Activated naive CD4-positive, alpha-beta T cell treated with anti-CD3 and anti-CD28 coated beads, Interleukin-2, amount 10 ng/mL, durations not matched to agents 7 days and 5 days (primary cell): ENCODE data around the gene CDC42BPA.

ENCODE experiments used
- CTCF ChIA-PET: fragments of 350-600 bp; sonication (Branson Sonifier 250); formaldehyde crosslinking; loops from one replicate; lab custom pipeline; 2021; ENCODE audit warnings: antibody characterized with exemption; lab: Charles Lee
- DNase-seq: peaks from one replicate; pipeline ENCODE4 v3.0.0-alpha.2; 2020
- H3K27ac Mint-ChIP-seq: one replicate; pipeline ENCODE4 v1.8.0; 2021; ENCODE audit warnings: mild to moderate bottlenecking, moderate library complexity, mixed read lengths
- H3K27me3 Mint-ChIP-seq: one replicate; pipeline ENCODE4 v1.8.0; 2021; ENCODE audit warnings: mild to moderate bottlenecking, mixed read lengths
- H3K36me3 Mint-ChIP-seq: one replicate; pipeline ENCODE4 v1.8.0; 2021; ENCODE audit warnings: mixed read lengths
- H3K4me1 Mint-ChIP-seq: one replicate; pipeline ENCODE4 v1.8.0; 2021; ENCODE audit warnings: mixed read lengths
- H3K4me3 Mint-ChIP-seq: one replicate; pipeline ENCODE4 v1.8.0; 2021; ENCODE audit warnings: mild to moderate bottlenecking, moderate library complexity, mixed read lengths
- H3K9me3 Mint-ChIP-seq: one replicate; pipeline ENCODE4 v1.8.0; 2021; ENCODE audit warnings: mixed read lengths

CDC42BPA gene

DNA sequence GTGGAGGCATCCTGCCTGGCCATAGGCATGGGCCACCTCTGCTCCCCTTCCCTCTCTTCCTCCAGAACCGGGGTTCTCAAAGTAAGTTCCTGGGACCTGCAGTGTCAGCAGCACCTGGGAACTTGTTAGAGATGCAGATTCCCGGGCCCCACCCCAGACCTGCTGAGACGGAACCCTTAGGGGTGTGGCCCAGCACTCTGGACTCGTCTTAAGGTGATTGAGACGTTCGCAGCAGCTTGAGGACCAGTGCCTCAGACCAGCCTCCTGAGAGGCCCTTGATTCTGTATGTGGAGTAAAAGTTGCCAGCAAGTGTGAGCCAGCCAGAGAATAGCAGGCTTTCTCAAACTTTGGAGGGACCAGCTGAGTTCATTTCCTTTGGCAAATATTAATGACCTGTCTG is 364.0 kb downstream of the CDC42BPA start:
- H3K4me3 Mint-ChIP-seq, result no peak overlapping the region
- H3K9me3 Mint-ChIP-seq, result peaks cover 26% of the 10 kb centered on the region
- CTCF ChIA-PET, result no interaction called here
- no peak for DNase-seq
- no peaks in the 10 kb centered on the region for H3K27me3 Mint-ChIP-seq
- no peaks in the 10 kb centered on the region for H3K4me1 Mint-ChIP-seq
- H3K36me3 Mint-ChIP-seq, result peaks cover 16% of the 10 kb centered on the region
- H3K27ac Mint-ChIP-seq, result no peak overlapping the region

DNA sequence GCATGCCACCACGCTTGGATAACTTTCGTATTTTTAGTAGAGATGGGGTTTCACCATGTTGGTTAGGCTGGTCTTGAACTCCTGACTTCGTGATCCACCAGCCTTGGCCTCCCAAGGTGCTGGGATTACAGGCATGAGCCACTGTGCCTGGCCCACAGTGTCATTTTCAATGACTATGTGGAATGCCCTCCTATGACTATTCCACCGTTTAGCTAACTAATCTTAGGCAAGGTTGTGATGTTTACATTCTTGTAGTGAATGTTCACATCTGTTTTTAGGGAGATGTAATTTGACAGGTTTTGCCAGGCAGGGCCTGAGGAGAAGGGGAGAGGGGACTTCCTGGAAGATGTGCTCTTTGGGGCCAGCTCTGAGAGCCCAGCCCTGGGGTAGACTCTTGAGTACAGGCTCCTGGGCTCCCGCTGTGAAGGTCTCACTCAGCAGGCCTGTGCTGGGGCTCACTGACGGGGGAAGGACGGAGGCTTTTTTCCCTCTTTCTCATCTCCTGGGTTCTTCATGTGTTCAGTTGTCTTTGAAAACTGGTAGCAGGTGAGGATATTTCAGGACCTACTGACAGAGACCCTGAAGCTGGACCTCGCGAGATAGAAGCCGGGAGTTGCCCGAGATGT is 365.0 kb downstream of the CDC42BPA start:
- H3K36me3 Mint-ChIP-seq, result peaks cover 14% of the 10 kb centered on the region

DNA sequence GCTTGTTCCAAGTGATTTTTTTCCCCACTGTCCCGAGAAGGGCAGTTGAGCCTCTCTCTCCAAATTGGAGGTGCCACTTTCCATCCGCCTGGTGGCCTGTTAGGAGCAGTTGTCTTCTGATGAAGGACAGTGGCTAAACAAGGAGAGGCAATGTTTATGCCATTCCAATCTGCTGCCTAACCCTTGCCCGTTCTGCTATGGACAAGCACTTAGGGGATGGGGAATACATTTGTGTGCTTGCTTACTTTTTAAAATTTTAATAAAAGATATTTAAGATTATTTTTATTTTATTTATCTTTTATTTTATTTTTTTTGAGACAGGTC is 366.2 kb downstream of the CDC42BPA start:
- Mint-ChIP-seq H3K9me3 (peaks cover 10% of the 10 kb centered on the region), H3K27me3 (no peaks in the 10 kb centered on the region), H3K4me3 (no peak overlapping the region), H3K27ac (no peak overlapping the region), H3K4me1 (no peaks in the 10 kb centered on the region), H3K36me3 (peaks cover 4% of the 10 kb centered on the region)
- no peak for DNase-seq
- CTCF ChIA-PET, result no interaction called here

More for the DNA sequence above, 365.0 kb downstream of the CDC42BPA start:
- Mint-ChIP-seq H3K27me3 (no peaks in the 10 kb centered on the region), H3K27ac (no peak overlapping the region), H3K4me3 (no peak overlapping the region), H3K4me1 (no peaks in the 10 kb centered on the region), H3K9me3 (peaks cover 19% of the 10 kb centered on the region)
- DNase-seq, result no peak
- CTCF ChIA-PET, result no interaction called here

DNA sequence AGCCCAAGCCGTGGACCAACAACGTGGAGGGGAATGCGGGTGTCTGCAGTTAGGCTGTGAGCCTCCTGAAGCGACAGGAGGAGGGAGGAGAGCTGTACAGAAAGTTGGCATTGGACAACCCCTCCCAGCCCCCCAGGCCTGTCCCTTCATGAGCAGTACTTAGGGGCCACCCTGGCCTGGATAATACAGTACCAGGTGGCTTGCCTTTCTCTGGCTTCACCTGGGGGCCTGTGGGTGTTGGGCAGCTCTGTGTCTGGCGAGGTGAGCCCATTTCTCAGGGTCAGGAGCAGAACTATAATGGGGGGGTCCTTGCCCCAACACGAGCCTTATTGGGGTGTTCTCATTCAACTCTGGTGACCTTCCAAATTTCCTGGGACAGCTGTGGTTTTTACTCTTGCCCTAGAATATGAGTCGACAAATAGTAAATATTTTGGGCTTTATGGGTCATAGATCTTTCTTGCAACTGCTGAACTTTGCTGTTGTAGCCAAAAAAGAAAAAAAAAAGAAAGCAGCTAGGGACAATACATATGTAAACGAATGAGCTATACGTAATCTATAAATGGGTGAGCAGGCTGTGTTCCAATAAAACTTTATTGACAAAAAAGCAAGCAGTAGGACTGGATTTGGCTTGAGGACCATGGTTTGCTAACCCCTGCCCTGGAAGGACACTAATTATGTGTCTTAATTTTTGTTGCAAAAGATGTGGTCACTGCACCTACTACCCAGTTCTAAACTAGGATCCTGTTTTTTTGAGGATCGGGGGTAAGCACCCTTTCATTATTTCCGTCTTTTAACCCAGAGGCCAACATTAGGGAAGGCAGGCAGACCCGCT is 366.8 kb downstream of the CDC42BPA start:
- Mint-ChIP-seq H3K27me3 (no peaks in the 10 kb centered on the region), H3K4me3 (no peak overlapping the region), H3K4me1 (no peaks in the 10 kb centered on the region), H3K9me3 (peaks cover 8% of the 10 kb centered on the region), H3K36me3 (peaks cover 2% of the 10 kb centered on the region), H3K27ac (no peak overlapping the region)
- DNase-seq, result no peak
- CTCF ChIA-PET, result no interaction called here

DNA sequence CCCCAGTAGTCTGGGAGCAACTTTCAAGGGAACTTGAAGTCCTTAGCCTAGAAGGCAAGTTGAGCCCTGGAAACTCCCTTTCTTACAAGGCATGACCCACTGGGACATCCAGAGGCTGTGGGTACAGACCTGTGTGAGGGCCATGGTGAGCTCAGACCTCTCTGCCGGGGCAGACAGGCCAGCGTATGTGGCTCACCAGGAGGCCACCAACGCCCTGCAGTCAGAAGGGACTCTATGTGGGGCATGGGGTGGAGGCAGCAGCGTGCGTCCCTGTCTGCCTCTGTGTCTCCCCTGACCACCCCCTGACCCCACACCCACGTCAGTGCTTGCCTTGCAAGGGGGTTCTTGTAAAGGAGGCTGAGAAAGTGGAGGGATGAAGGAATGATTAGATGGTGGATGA is 367.4 kb downstream of the CDC42BPA start:
- Mint-ChIP-seq H3K4me3 (no peak overlapping the region), H3K27ac (no peak overlapping the region), H3K9me3 (peaks cover 6% of the 10 kb centered on the region), H3K4me1 (no peaks in the 10 kb centered on the region), H3K36me3 (peaks cover 2% of the 10 kb centered on the region), H3K27me3 (no peaks in the 10 kb centered on the region)
- no peak for DNase-seq
- CTCF ChIA-PET, result no interaction called here

DNA sequence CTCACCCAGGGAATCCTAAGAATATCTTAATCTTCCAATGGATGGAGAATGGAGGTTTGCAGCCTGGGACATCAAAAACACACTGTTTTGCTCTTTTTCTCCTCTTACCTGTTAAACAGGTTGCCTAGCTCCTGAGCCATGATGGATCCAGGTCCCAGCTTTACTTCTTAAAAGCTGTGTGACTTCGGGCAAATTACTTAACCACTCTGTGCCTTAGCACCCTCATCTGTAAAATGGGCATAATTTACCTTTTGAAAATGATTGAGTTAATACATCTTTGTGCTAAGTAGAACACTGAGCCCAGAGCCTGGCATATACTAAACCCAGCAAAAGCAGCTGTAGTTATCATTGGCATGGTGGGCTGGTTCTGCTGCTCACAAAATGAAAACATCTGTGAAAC is 368.0 kb downstream of the CDC42BPA start:
- Mint-ChIP-seq H3K4me3 (no peak overlapping the region), H3K4me1 (no peaks in the 10 kb centered on the region), H3K36me3 (peaks cover 2% of the 10 kb centered on the region), H3K27me3 (no peaks in the 10 kb centered on the region), H3K27ac (no peak overlapping the region), H3K9me3 (peaks cover 4% of the 10 kb centered on the region)
- CTCF ChIA-PET, result no interaction called here
- DNase-seq, result no peak

DNA sequence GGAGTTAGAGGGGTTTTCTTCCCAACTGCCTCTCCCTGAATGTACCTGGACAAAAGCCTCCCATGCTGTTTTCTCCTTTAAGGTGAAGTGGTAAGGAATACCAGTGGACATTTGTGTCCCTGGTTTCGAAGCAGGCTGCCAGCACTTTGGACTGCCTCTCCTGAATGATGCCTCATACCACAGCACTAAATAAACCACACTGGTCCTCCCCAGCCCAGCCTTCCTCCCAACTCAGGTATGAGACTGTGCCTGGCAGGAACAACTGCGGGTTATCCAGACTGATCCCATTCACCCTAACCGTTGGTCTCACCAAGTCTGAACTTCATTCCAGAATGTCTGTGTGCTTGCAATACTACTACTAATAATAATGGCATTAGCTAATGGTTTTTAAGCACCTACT is 368.9 kb downstream of the CDC42BPA start:
- no peaks in the 10 kb centered on the region for H3K9me3 Mint-ChIP-seq
- H3K4me1 Mint-ChIP-seq, result no peaks in the 10 kb centered on the region

DNA sequence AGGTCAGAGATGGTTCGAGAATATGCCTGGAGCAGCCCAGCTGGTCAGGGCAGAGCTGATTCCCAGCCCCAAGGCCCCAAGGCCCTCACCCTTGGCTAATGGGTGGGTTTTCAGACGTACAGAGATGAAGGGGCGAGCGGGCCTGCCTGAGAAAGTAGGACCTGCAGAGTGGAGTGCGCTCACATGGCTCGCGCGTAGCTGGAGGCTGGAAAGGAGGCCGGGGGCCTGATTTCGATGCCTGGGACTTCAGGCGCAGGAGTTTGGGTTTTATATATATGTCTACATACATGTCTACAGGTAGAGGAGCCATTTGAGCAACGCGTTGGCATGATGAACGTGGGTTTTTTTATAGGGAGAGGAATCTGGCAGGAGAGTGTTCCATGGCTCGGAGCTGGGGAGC is 369.3 kb downstream of the CDC42BPA start:
- no peaks in the 10 kb centered on the region for H3K9me3 Mint-ChIP-seq
- no peaks in the 10 kb centered on the region for H3K4me1 Mint-ChIP-seq
- CTCF ChIA-PET, result no interaction called here

More for the DNA sequence above, 368.9 kb downstream of the CDC42BPA start:
- no peak for DNase-seq
- no peak overlapping the region for H3K27ac Mint-ChIP-seq
- CTCF ChIA-PET, result no interaction called here
- no peaks in the 10 kb centered on the region for H3K36me3 Mint-ChIP-seq
- no peaks in the 10 kb centered on the region for H3K27me3 Mint-ChIP-seq
- no peak overlapping the region for H3K4me3 Mint-ChIP-seq

DNA sequence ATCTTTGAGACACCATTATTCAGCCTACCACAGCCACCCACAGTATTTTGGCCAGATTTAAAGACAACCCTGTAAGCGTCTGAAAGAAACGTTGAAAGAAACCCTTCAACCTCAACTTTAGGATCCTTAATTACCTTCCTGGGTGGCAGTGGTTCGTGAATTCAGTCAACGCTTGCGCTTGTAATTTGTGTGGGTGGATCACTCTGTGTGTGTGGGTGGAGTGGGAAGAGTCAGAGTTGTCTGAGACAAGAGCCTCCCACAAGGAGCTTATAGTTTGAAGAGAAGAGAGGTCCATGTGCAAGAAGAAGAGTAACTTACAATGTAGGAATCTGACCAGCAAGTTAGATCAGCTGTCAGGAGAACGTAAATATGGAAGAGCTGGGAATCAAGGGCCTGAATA is 369.8 kb downstream of the CDC42BPA start:
- Mint-ChIP-seq H3K27me3 (no peaks in the 10 kb centered on the region), H3K27ac (no peak overlapping the region), H3K4me3 (no peak overlapping the region), H3K36me3 (no peaks in the 10 kb centered on the region), H3K4me1 (peaks cover 4% of the 10 kb centered on the region), H3K9me3 (no peaks in the 10 kb centered on the region)
- DNase-seq, result no peak
- CTCF ChIA-PET, result no interaction called here

More for the DNA sequence above, 369.3 kb downstream of the CDC42BPA start:
- no peaks in the 10 kb centered on the region for H3K27me3 Mint-ChIP-seq
- no peak overlapping the region for H3K27ac Mint-ChIP-seq
- no peak for DNase-seq
- H3K36me3 Mint-ChIP-seq, result no peaks in the 10 kb centered on the region
- H3K4me3 Mint-ChIP-seq, result no peak overlapping the region

DNA sequence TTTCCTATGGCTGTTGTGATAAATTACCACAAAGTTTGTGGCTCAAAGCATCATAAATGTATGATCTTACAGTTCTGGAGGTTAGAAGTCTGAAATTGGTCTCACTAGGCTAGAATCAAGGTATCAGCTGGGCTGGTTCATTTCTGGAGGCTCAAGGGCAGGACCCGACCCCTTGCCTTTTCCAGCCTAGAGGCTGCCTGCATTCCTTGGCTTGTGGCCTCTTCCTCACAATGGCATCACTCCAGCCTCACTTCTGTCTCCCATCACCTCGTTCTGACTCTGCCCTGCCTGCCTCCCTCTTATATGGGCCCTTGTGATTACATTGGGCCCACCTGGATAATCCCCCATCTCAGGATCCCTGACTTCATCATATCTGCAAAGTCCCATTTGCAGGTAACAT is 370.2 kb downstream of the CDC42BPA start:
- Mint-ChIP-seq H3K4me3 (no peak overlapping the region), H3K36me3 (no peaks in the 10 kb centered on the region), H3K4me1 (peaks cover 7% of the 10 kb centered on the region), H3K27ac (no peak overlapping the region), H3K27me3 (no peaks in the 10 kb centered on the region), H3K9me3 (no peaks in the 10 kb centered on the region)
- CTCF ChIA-PET, result no interaction called here
- DNase-seq, result no peak

DNA sequence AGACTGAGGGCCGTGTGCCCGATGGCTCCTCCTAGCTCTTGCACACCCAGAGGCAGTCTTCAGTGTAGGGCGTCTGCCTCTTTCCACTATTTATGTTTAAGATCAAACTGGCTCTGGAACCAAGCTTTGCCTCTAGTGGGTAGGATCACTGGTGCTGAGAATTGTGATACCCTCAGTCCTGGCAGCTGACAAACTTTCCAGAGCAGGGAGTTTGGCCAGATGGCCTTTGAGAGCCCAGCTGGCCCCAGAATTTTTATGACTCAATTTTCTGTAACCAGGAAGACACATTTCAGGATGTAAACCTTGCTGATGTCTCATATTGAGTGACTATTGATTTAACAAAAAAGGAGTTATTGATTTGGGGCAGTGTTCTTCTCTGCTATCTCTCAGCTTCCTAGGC is 371.5 kb downstream of the CDC42BPA start:
- Mint-ChIP-seq H3K9me3 (no peaks in the 10 kb centered on the region), H3K27me3 (no peaks in the 10 kb centered on the region), H3K36me3 (no peaks in the 10 kb centered on the region), H3K4me3 (no peak overlapping the region), H3K27ac (no peak overlapping the region), H3K4me1 (peaks cover 15% of the 10 kb centered on the region)
- CTCF ChIA-PET, result interaction anchor here (0.8 to 1.4 kb wide), 2 partner anchors 32 to 35 kb away, joined by 3 to 5 read pairs; no protein-coding TSS in a partner anchor
- no peak for DNase-seq

DNA sequence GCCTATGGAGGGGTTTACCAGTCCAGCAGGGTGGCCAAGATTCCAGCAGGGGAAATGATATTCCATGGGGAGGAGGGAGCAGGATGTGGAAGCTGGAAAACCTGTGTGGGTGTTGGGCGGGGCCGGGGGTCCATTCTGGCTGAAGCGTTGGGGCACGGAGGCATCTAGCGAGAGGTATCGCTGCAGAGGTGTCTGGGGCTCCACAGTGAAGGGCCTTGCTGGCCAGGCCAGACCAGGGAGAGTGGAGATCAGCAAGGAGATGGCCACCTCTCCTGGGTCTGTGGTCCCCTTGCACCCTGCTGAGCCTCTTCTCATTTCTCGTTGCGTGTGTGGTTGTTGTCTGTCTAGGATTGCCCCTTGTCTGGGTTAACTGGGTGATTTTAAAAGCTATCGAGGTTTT is 372.0 kb downstream of the CDC42BPA start:
- no peak overlapping the region for H3K4me3 Mint-ChIP-seq
- CTCF ChIA-PET, result interaction anchor here (0.8 to 1.4 kb wide), 2 partner anchors 32 to 34 kb away, joined by 3 to 5 read pairs; no protein-coding TSS in a partner anchor
- H3K27ac Mint-ChIP-seq, result no peak overlapping the region
- H3K27me3 Mint-ChIP-seq, result no peaks in the 10 kb centered on the region
- H3K9me3 Mint-ChIP-seq, result no peaks in the 10 kb centered on the region
- peaks cover 1% of the 10 kb centered on the region for H3K36me3 Mint-ChIP-seq
- peaks cover 18% of the 10 kb centered on the region for H3K4me1 Mint-ChIP-seq
- no peak for DNase-seq

DNA sequence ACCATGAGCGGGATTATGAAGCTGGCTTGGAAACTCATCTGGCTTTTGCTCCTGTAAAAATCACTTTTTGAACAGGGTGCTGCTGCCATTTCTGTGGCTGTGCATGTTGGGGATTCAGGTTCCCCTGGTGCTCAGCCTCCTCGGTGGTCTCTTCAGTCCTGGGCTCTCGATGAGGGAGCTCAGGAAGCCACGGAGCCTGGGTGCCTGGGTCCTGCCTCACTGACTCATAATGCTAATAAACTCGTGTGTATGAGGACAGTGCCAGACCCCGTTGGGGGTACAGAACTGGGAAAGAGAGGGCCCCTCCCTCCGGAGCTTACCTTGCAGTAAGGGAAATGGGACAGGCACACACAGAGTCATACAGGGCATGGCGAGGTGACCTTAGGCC is 372.4 kb downstream of the CDC42BPA start:
- Mint-ChIP-seq H3K27ac (no peak overlapping the region), H3K9me3 (no peaks in the 10 kb centered on the region), H3K27me3 (no peaks in the 10 kb centered on the region), H3K4me3 (no peak overlapping the region), H3K4me1 (peaks cover 22% of the 10 kb centered on the region), H3K36me3 (peaks cover 1% of the 10 kb centered on the region)
- CTCF ChIA-PET, result no interaction called here
- no peak for DNase-seq

DNA sequence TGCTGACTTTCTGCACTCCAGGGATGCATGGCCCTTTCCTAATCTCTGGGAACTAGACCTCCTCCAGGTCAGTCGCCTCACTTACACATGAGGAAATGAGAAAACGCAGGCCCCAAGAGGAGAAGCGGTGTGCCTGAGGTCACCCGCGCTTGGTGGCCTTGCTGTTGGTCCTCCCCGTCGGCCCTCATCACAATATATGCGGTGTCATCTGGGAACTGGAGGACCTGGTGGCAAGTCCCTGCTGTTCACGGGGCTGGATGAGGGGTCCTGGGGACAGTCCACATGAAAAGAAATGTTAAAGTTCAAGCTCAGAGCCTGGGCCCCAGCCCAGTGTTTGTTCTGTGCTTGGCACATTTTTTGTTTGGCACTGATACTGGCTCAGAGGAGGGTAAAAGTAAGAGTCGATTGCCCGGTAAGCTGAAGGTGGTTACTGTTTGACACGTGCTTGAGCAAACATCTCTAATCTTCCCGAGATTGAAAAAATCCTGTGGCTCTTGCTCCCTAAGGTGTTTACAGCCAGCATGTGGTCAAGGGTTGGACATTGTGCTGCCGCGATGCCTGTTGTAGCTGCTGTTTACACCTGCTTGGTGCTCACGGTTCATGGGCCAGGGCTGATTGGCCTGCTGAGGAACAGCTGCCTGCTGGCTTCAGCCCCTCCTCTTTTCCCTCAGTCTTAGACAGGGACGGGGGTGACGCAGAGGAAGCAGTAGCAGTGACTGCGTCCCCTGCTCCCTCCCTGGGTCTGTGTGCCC is 373.0 kb downstream of the CDC42BPA start:
- CTCF ChIA-PET, result no interaction called here
- no peak overlapping the region for H3K27ac Mint-ChIP-seq
- no peak for DNase-seq
- H3K36me3 Mint-ChIP-seq, result peaks cover 1% of the 10 kb centered on the region
- no peaks in the 10 kb centered on the region for H3K27me3 Mint-ChIP-seq
- H3K4me1 Mint-ChIP-seq, result peaks cover 25% of the 10 kb centered on the region
- no peak overlapping the region for H3K4me3 Mint-ChIP-seq
- H3K9me3 Mint-ChIP-seq, result no peaks in the 10 kb centered on the region
